NCI-H2196 treated with DMSO at 0.1 percent for 48 hours (cell line): ENCODE data around the gene ACSL5.
"Not testable (repeated sequence)": the region's sequence is repeated elsewhere in the genome, so short reads cannot be mapped to it uniquely, and the experiment has no call there.

Experiments used
- DNase-seq: peaks from one replicate; lab custom pipeline; 2025; ENCODE audit not compliant: unreplicated experiment; lab: John Stamatoyannopoulos, UW

The ACSL5 gene

GRCh38 chr10:112456533-112456932, 82.6 kb downstream of the ACSL5 start:
- DNase-seq: no peak

- no peak for DNase-seq
Measured at GRCh38 chr10:112460366-112460765, 86.5 kb downstream of the ACSL5 start.

- no peak for DNase-seq
Measured at GRCh38 chr10:112461029-112461887, 87.3 kb downstream of the ACSL5 start.

GRCh38 chr10:112464074-112464473, 90.2 kb downstream of the ACSL5 start:
- not testable (repeated sequence) for DNase-seq

DNA sequence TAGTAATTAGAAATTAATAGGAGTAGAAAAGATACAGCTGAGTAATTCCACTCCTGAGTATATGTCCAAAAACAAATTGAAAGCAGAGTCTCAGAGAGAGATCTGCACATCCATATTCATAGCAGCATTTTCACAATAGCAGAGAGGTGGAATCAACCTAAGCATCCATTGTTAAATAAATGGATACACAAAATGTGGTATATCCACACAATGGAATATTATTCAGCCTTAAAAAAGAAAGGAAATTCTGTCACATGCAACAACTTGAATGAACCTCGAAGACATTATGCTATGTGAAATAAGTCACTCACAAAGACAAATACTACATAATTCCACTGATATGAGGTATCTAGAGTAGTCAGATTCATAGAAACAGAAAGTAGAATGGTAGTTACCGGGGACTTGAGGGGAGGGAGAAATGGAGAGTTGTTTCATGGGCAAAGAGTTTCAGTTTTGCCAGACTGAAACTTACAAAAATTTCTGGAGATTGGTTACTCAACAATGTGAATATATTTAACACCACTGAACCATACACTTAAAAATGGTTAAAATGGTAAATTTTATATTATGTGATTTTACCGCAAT, 91.5 kb downstream of the ACSL5 start:
- DNase-seq: no peak

DNA sequence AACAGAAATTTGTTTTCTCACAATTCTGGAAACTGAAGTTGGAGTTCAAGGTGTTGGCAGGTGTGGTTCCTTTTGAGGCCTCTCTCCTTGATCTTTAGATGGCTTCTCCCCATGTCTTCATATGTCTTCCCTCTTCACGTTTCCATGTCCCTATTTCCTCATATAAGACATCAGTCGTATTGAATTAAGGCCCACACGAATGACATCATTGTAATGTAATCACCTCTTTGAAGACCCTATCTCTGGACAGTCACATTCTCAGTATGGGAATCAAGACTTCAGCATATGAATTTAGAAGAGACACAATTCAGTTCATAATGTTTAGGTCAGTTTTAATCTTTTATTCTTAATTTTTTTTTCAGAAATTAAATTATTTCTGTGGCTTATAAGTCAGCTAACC, 92.9 kb downstream of the ACSL5 start:
- no peak for DNase-seq

- no peak for DNase-seq
Measured at GRCh38 chr10:112467541-112468075, 93.7 kb downstream of the ACSL5 start.

DNA sequence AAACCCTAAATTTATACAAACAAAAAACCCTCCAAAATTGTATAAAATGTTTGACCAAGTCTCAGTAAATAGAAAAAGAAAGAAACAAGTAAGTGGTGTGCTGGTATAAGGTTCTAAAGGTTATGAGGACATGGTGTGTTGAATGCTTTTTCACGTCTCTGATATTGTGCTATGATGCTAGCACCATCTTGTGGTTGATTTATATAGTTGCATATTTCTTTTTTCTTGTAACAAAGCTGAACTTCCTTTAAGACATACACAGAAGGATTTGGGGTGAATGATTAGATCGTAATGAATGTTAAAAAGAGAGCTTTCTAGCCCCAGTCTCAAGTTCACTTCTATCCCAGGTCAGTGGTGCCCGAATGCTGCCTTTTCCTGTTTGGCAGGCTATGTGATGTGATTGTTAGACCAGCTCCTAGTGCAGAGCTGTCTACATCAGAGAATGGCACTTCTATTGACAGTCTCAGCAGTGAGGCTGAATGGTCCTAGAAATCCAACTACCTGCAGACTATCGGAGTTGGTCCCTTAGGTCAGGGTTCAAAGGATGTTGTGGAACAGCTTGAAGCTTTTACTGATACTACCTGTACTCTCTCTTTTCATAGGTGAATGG, 98.1 kb downstream of the ACSL5 start:
- peak; percentile 16 for DNase-seq

- no peak for DNase-seq
Measured at GRCh38 chr10:112475575-112476218, 101.8 kb downstream of the ACSL5 start.
